Activated T-cell treated with anti-CD3 and anti-CD28 coated beads, Interleukin-2, amount 50 U/mL, for 24 hours (primary cell): ENCODE measurements around the gene KMT2C.
"Not testable (repeated sequence)": the region's sequence is repeated elsewhere in the genome, so short reads cannot be mapped to it uniquely, and the experiment has no call there.

Experiments used
- DNase-seq: peaks from one replicate; pipeline ENCODE4 v3.0.0-alpha.2; 2020
- H3K27ac Mint-ChIP-seq: 2 replicates; pipeline ENCODE4 v1.8.0; 2020; ENCODE audit warnings: mild to moderate bottlenecking, mixed read lengths
- H3K27me3 Mint-ChIP-seq: 2 replicates; pipeline ENCODE4 v1.8.0; 2020; ENCODE audit warnings: mixed read lengths
- H3K36me3 Mint-ChIP-seq: 2 replicates; pipeline ENCODE4 v1.8.0; 2020; ENCODE audit warnings: low read depth, mixed read lengths
- H3K4me1 Mint-ChIP-seq: 2 replicates; pipeline ENCODE4 v1.8.0; 2020; ENCODE audit warnings: low read depth, mixed read lengths
- H3K4me3 Mint-ChIP-seq: 2 replicates; pipeline ENCODE4 v1.8.0; 2020; ENCODE audit warnings: mild to moderate bottlenecking, moderate library complexity, mixed read lengths
- H3K9me3 Mint-ChIP-seq: 2 replicates; pipeline ENCODE4 v1.8.0; 2020; ENCODE audit warnings: mixed read lengths

Gene KMT2C

DNA sequence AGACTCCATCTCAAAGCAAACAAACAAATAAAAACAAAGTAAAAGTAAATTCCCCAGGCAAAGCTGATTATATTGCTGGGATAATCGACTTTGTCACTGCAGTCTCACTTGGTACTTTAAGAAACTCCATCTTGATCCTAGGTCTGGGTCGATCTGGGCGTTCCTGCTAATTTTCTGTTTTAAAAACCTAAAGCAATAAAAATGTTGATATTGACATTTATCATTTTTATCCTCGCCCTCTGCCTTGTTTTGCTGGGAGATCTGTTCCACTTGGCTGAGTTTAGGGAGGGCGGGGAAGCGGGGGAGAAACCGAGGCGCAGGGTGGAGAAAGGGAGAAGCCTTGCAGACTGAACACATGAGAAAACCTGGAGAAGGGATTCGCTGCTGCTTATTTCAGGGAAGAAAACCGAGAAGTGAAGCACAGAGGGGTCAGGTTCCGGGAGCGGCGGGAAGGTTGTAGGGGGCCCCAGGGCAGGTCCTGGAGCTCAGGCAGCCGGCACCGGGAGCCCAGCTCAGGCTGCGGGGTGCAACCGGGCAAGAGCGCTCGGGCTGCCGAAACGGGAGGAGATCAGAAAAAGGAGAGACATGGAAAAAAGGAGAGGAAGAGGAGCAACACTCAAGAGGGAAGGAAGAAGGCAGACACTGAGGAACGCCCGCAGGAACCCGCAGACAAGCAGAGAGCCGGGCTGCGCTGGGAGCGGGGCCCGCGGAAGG is 27.3 kb upstream of the KMT2C start:
- Mint-ChIP-seq H3K27me3 (no peaks in the 10 kb centered on the region), H3K36me3 (peaks cover 10% of the 10 kb centered on the region), H3K27ac (peak overlapping the region; percentile 87), H3K9me3 (no peaks in the 10 kb centered on the region), H3K4me1 (peaks cover 13% of the 10 kb centered on the region), H3K4me3 (peak overlapping the region; percentile 92)
- DNase-seq: no peak

DNA sequence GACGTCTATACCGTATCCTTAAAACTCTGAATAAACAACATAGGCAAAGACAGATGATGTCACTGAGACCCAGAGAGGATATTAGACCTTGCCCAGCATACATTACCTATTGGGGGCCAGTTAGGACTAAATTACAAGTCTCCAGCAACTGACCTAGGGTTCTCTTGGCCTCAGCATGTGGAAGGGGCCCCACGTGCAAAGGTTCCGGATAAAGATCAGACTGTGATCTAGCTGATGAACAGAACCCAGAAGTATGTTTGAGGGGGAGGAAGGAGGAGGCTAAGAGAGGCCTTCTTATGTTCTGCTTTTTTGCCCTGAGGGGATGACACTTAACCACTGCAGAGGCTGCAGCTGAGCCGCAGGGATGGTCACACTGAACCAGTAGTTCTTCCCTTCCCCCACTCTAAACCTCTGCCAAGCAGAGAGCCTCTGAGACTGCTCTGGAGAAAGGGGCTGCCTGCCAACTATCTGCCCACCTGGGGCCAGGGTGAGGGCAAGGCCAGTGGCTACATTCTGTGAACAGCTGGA is 24.0 kb upstream of the KMT2C start:
- H3K27ac Mint-ChIP-seq: no peak overlapping the region

DNA sequence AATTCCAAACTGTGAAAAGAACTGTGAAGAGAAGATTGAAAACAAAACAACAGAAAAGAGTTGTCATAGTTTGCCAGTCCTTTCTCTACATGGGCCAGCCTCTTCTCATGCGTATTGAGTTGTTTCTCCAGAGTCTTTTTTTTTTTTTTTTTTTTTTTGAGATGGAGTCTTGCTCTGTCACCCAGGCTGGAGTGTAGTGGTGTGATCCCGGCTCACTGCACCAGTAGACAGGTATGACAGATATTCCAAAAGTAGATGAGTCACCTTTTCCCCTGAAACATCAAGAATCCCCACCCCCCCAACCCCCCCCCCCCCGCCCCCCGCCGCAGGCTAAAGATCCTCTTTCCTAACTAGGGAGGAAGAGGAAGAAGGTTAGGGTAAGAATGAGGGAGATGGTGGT is 15.6 kb upstream of the KMT2C start:
- Mint-ChIP-seq H3K27ac (no peak overlapping the region), H3K36me3 (no peaks in the 10 kb centered on the region), H3K4me3 (no peak overlapping the region), H3K4me1 (no peaks in the 10 kb centered on the region), H3K27me3 (no peaks in the 10 kb centered on the region), H3K9me3 (no peaks in the 10 kb centered on the region)
- DNase-seq: no peak

More for the DNA sequence above, 24.0 kb upstream of the KMT2C start:
- no peak for DNase-seq
- peaks cover 7% of the 10 kb centered on the region for H3K4me1 Mint-ChIP-seq
- no peaks in the 10 kb centered on the region for H3K9me3 Mint-ChIP-seq
- H3K36me3 Mint-ChIP-seq: peaks cover 7% of the 10 kb centered on the region
- no peaks in the 10 kb centered on the region for H3K27me3 Mint-ChIP-seq
- H3K4me3 Mint-ChIP-seq: no peak overlapping the region

DNA sequence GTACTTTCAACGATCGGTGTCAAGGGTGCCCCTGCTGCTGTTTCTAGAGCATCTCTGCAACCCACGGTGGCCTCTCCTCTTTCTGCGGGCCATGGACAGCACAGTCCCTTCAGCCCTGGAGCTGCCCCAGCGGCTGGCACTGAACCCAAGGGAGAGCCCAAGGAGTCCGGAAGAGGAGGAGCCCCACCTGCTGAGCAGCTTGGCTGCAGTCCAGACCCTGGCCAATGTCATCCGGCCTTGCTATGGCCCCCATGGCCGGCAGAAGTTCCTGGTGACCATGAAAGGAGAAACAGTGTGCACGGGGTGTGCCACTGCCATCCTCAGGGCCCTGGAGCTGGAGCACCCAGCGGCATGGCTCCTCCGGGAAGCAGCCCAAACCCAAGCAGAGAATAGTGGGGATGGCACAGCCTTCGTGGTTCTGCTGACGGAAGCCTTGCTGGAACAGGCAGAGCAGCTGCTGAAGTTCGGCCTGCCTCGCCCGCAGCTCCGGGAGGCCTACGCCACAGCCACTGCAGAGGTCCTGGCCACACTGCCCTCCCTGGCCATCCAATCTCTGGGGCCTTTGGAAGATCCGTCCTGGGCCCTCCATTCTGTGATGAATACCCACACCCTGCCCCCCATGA is 9.7 kb upstream of the KMT2C start:
- not testable (repeated sequence) for H3K27me3 Mint-ChIP-seq, H3K36me3 Mint-ChIP-seq, H3K4me3 Mint-ChIP-seq, H3K4me1 Mint-ChIP-seq, H3K9me3 Mint-ChIP-seq, DNase-seq, H3K27ac Mint-ChIP-seq

DNA sequence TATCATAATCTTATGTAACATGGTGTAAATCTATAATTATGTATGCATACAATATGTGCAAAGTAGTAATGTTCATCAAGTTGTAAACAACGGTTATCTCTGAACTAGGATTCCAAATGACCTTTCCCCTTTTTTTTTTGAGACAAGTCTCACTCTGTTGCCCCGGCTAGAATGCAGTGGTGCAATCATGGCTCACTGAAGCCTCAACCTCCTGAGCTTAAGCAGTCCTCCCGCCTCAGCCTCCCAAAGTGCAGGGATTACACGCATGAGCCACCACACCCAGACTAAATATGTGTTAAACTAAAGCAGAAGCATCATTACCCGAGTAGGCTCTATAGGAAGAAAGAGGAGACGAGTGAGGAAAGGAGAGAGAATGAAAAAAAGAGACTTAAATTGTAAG is 7.8 kb upstream of the KMT2C start:
- Mint-ChIP-seq H3K36me3 (no peaks in the 10 kb centered on the region), H3K4me3 (no peak overlapping the region), H3K9me3 (no peaks in the 10 kb centered on the region), H3K27me3 (no peaks in the 10 kb centered on the region), H3K4me1 (no peaks in the 10 kb centered on the region), H3K27ac (no peak overlapping the region)
- DNase-seq: no peak

DNA sequence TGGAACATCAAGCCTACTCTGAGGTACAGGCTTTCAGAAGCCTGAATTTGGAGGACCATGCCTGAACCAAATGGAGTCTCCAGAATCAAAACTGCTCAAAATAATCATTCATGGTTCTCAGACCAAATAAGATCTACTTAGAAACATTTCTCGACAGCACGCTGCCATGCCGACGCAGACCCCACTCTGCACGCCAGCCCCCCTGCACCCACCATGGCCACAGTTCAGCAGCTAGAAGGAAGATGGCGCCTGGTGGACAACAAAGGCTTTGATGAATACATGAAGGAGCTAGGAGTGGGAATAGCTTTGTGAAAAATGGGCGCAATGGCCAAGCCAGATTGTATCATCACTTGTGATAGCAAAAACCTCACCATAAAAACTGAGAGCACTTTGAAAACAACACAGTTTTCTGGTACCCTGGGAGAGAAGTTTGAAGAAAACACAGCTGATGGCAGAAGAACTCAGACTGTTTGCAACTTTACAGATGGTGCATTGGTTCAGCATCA is 6.6 kb upstream of the KMT2C start:
- H3K4me1 Mint-ChIP-seq: peaks cover 5% of the 10 kb centered on the region
- no peak overlapping the region for H3K4me3 Mint-ChIP-seq
- no peak overlapping the region for H3K27ac Mint-ChIP-seq
- H3K36me3 Mint-ChIP-seq: no peaks in the 10 kb centered on the region
- H3K27me3 Mint-ChIP-seq: no peaks in the 10 kb centered on the region
- no peak for DNase-seq
- no peaks in the 10 kb centered on the region for H3K9me3 Mint-ChIP-seq

DNA sequence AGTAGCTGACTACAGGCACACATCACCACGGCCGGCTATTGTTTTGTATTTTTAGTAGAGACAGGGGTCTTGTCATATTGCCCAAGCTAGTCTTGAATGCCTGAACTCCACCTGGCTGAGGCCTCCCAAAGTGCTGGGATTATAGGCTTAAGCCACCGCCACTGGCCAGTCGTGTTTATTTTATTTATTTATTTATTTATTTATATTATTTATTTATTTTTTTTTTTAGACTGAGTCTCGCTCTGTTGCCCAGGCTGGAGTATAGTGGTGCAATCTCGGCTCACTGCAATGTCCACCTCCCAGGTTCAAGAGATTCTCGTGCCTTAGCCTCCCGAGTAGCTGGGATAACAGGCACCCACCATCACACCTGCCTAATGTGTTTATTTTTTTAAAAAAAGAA is 6.0 kb upstream of the KMT2C start:
- not testable (repeated sequence) for H3K27me3 Mint-ChIP-seq, H3K9me3 Mint-ChIP-seq, DNase-seq, H3K27ac Mint-ChIP-seq, H3K36me3 Mint-ChIP-seq, H3K4me3 Mint-ChIP-seq
- H3K4me1 Mint-ChIP-seq: peaks cover 11% of the 10 kb centered on the region

DNA sequence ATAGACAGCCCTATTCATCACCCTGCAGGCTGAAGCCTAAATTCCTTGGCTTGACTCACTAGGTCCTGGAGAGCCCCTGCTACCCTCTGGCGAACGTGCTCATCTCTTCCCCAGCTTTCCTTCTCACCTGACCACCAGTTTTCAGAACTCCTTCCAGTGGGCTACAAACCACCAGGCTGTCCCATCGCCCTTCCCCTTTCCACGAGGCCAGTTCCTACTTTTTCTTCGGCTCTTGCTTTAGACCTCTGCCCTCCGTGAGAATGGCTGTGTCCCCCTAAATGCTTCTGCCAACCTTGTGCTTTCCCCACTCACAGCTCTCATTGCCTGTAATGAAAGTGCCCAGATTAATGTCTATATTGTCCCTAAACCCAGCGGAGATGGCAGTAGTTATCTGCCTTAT is 5.4 kb upstream of the KMT2C start:
- not testable (repeated sequence) for H3K4me3 Mint-ChIP-seq, H3K27ac Mint-ChIP-seq, H3K9me3 Mint-ChIP-seq, H3K36me3 Mint-ChIP-seq, H3K27me3 Mint-ChIP-seq, DNase-seq
- peaks cover 12% of the 10 kb centered on the region for H3K4me1 Mint-ChIP-seq

DNA sequence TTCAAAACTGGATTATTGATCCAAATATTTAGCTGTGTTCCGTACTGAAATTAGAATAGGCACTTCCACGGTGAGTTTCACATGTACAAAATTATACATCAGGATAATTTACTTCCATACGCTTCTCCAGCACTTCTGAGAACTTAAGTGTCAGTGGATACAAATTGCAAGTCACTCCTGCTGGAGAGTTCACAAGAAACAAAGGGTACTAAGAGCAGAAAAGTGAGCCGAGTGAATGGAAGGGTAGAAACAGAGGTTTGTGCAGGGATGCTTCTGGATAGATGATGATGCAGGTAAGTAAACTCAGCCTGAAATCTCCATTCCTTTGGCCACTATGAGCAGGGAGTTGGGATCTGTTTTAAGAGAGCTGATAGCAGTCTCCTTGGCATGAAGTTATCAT is 2.2 kb upstream of the KMT2C start:
- Mint-ChIP-seq H3K4me1 (peaks cover 25% of the 10 kb centered on the region), H3K36me3 (peaks cover 16% of the 10 kb centered on the region)
- H3K9me3 Mint-ChIP-seq, H3K27ac Mint-ChIP-seq, H3K27me3 Mint-ChIP-seq, DNase-seq, H3K4me3 Mint-ChIP-seq: not testable (repeated sequence)

DNA sequence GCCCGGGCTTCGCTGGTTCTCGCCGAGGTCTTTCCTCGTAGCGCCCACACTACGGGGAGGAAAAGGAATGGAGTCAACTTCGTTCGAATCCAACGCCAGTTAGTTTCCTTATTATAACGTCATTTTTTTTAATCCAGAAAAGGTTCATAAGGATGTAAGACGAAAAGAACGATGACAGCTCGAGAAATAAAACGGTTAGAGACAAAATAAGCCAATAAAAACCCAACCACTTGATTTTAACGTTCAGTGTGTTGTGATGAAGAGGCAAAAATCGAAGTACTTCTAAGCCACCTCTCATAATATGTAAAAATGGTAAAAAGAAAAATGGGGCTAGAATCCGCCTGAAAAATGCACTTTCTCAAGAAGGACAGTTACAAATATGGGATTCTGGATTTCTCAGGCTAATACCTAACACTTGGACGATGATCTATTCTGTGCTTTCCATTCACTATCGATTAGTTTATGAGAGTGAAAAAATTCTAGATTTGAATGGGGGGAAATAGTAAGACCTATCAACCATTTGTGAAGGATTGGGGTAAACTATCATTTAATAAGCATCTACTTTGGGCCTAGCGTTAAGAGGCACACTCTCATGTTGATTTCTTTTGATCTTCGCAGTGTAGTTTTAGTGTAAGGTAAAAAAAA is 1.2 kb upstream of the KMT2C start:
- DNase-seq, H3K9me3 Mint-ChIP-seq, H3K27me3 Mint-ChIP-seq: not testable (repeated sequence)
- H3K4me1 Mint-ChIP-seq: peaks cover 31% of the 10 kb centered on the region
- peaks cover 16% of the 10 kb centered on the region for H3K36me3 Mint-ChIP-seq
- H3K27ac Mint-ChIP-seq: peak overlapping the region; percentile 94
- H3K4me3 Mint-ChIP-seq: peak overlapping the region; percentile 78

DNA sequence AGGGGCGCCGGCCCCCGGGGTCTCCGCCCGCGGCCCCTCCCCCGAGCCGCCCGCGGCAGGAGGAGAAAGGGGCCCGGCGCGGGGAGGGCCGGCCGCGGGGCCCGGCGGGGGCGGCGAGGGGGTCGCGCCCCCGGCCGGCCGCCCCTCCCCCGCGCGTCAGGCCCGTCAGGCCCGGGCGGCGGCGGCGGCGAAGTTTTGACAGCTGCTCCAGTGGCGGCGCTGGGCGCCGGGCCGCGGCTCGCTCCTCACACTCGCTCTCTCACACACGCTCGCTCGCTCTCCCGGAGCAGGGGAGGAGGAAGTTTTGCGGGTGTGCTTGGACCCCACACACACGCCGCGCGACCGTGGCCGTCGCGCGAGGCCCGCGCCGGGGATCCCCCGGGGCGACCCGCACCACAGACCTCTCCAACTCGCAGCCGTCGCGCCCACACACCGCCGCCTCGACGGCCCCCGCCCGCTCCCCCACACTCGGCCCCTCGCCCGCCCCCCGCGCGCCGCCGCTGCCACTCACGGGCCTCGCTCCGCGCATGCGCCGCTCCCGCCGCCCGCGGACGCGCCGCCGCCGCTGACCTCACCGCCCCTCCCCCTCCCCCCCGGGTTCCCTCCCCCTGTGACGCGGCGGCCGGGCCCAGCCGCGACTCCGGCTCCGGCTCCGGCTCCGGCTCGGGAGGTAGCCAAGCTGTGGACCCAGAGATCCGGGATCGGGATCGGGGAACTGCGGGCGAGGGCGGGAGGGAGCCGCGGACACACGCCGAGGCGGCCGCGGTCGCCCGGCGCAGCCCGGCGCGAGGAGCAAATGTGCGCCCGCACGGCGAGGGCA is 518 bp upstream of the KMT2C start:
- DNase-seq: peak; percentile 94
- Mint-ChIP-seq H3K36me3 (peaks cover 16% of the 10 kb centered on the region), H3K4me3 (peak overlapping the region; percentile 81), H3K4me1 (peaks cover 35% of the 10 kb centered on the region), H3K27me3 (no peaks in the 10 kb centered on the region), H3K27ac (peak overlapping the region; percentile 94), H3K9me3 (no peaks in the 10 kb centered on the region)

DNA sequence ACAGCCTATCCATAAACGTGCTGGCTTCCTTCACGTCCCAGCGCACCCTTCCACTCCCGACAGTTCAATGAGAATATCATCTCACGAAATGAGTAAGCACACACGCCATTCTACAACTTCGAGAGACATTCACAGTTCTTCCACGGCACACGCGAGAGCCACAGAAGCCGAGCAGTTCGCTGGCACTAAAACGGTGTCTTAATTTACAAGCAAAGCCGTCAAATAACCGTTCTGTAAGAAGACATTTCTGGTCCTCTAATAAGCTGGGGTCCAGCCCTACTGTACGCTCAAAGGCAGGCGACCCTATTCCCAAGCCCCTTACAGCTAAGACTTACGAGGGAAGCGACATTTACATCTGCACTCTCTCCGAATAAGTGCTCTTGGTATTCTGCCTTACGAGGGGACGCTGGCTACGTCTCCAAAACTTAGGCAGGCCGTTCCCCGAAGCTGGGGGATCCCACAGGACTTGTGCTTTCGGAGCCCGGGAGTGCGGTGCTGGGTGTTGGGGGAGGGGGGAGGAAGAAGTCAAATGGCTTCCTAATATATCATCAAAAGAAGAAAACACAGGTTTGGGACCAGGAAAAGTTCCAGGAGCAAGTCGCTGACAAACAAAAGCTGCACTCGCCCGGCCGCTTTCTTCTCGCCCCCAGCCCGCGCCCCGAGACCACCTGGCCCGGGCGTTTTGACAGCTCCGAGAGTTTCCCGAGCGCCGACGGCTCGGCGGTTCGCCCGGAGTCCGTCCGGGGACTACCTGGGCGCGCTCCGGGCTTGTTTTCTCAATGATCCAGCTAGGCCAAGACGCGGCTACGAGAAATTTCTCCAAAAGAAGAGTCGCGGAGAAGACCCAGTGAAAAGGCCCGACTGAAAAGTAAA is 1.1 kb downstream of the KMT2C start:
- Mint-ChIP-seq H3K36me3 (peaks cover 20% of the 10 kb centered on the region), H3K4me3 (peak overlapping the region; percentile 91), H3K4me1 (peaks cover 50% of the 10 kb centered on the region), H3K27ac (peak overlapping the region; percentile 97)
- peak; percentile 69 for DNase-seq
- H3K27me3 Mint-ChIP-seq, H3K9me3 Mint-ChIP-seq: not testable (repeated sequence)

DNA sequence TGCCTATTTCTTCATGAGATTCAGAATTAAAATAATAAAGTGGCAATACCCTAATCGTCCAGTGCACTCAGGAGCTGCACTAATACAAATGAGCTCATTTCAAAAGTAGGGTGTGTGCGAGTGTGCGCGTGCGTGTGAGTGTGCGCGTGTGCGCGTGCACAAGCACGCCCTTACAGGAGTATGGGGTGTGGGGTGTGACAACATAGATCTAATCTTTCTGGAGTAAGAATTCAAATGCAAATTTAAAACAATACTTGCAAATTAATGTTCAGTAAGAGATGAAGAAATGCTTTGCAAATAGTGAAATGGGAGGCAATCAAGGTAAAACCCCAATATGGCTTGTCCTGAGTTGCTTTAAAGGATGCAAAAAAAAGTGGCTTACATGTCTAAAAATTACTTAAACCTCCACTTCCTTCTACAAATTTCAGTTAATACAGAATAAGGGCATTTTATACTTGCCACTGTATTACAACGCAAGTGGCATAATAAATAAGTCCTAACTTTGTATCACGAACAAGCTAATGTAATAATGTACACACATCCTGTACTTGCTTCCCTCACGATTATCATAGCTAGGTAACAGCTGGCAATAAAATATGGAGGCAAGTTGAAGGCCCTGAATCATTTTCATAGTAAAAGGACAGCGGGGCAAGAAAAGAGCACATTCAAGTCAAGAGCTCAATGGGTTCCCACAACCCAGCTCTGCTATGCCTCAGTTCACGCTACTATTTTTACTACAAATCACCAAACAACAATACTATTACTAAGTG is 1.9 kb downstream of the KMT2C start:
- not testable (repeated sequence) for H3K9me3 Mint-ChIP-seq, H3K27me3 Mint-ChIP-seq
- DNase-seq: peak; percentile 70
- Mint-ChIP-seq H3K4me3 (peak overlapping the region; percentile 91), H3K27ac (peak overlapping the region; percentile 97), H3K36me3 (peaks cover 21% of the 10 kb centered on the region), H3K4me1 (peaks cover 57% of the 10 kb centered on the region)
